GM21515 (cell line): Measurements from ENCODE around the gene MAN1C1.
"Not testable (repeated sequence)": the region's sequence is repeated elsewhere in the genome, so short reads cannot be mapped to it uniquely, and the experiment has no call there.

Experiments used
- ATAC-seq: cut with Tn5 transposase; IDR thresholded peaks from one replicate; pipeline ENCODE4 v1.9.1; 2021; ENCODE audit not compliant: unreplicated experiment

MAN1C1 gene

GRCh38 chr1:25654109-25654660 is 37.6 kb downstream of the MAN1C1 start:
- ATAC-seq = no peak

GRCh38 chr1:25657121-25657882 is 40.7 kb downstream of the MAN1C1 start:
- ATAC-seq = no peak

- no peak for ATAC-seq
These were observed 41.5 kb downstream of the MAN1C1 start for GRCh38 chr1:25657883-25658760.

DNA sequence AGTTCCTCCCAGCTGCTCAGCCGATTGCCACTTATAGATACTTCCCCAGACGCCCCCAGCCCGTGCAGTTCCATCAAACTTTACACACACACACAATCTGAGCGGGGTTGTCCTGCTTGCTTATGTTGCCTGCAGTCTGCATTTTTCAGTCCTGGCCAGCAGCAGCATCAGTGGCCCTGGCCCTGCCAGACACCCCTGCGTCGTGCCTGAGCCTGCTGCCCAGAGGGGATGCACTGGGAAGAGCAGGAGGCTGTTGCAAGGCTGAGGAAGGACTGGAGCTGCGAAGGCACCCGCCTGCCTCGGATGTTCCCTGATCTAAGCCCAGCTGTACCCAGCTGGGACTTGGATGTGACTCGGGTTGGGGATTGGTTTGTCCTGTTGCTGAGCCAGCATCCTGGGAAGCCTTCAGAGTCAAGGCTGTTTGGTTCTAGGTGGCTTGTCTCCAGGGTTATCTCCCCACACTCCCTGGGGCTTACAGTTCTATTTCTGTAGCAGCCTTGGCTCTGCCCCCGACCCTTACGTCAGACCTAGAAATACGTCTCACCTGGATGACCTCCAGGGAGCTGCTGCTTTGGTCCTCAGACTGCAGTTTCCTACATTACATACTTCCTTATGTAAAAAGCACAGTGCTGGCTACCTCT is 42.3 kb downstream of the MAN1C1 start:
- no peak for ATAC-seq

DNA sequence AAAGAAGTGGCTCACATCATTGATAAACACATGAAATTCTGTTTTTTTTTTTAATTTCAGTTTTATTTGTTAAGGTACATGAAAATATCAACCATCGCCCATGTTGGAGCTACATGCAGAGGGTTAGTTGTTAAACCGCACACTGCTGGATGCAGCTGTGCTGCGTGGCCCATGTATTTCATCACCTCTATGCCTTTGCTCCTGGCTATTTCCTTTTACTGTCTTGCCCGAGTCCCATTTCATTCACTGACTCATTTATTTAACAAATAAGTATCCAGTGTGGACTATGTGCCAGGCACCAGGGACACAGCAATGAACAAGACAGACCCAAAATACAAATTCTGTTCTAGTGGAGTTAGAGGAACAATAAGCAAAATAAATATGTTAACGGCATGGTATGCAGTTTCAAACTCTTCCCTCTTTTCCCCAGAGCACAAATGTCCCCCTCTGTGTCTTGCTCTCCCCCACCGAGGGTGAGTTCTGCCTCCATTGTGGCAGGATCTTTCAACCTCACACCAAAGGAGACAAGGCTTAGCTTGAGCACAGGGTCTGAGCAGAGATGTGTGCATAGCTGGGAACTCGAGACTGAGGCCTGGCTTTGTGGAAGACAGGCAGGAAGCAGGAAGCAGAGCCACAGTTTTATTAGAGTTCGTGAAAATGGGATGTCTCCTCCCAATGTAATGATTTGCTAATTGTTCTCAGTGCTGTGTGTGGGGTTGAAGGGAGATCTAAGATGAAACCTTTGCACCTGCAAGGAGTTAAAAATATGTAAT is 44.6 kb downstream of the MAN1C1 start:
- ATAC-seq = no peak

DNA sequence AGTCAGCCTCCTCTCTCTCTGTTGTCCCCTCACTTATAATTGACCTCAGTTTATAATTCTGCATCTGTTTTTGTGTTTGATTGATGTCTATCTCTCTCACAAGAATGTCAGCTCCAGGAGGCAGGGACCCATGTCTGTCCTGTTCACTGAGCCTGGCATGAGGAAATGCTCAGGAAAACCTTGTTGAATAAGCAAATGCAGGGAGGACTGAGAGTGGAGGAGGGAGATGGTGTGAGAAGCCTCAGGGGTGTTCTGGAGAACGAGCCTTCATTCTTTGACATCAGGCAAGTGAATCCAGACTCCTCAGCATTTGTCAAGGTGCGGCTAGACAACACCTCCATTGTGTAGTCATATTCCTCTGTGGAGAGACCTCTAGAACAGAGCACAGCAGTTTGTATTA is 45.5 kb downstream of the MAN1C1 start:
- ATAC-seq = no peak

- ATAC-seq = not testable (repeated sequence)
These were observed 46.4 kb downstream of the MAN1C1 start for GRCh38 chr1:25662959-25663358.

DNA sequence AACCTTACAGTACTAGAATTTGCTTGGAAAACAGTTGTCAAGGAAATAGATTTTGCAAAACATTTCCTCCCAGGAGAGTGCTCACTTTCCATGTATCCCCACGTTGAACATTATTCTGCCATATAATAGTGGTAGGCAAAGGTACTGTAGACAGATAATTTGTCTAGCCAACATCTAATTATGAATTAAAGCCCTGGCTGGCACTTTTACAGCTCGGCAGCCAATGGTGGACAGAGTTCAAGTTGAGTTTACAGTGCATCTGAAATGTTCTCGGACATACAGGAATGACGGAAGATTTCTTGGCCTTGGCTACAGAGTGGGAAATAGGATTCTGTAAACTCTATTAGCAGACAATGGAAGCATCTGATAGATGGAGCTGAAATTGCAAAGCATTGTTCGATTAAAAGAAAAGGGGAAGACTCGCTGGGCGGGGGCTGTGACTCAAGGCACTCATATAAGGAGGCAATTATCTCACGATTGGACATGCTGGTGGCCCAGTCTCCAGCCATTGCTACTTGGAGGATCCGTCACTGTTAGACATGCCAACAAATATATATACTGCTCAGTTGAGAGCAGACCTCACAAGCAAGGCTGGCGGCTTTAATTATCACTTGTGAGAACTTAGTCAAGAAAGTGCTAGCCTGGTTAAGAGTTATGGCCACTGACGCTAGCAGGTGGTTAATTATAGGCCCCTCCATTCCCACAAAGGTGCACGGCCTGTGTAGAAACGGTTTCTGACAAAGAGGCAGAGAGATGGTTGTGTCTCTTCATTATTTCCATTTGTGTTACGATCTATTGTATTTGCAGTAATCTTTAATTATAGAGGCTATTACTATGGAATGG is 48.0 kb downstream of the MAN1C1 start:
- ATAC-seq = no peak

DNA sequence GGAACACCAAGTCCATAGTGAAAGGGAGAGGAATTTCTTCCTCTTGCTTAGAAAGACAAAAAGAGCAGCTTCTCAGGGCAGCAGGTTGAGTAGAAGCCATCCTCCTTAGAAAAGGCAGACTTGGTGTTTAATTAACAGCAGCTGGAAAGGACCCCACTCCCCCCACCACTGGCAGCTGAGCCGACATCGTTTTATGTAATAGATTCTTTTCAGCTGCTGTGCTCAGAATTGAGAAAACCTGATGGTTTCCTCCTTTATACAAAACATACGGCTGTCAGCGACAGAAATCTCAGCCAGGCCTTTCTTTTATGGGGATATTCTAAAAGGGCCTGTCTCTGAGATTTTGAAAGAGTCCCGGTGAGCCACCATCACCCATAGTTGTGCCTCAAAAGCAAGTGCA is 49.9 kb downstream of the MAN1C1 start:
- ATAC-seq = no peak

- no peak for ATAC-seq
These were observed 52.5 kb downstream of the MAN1C1 start for GRCh38 chr1:25668931-25669573.

DNA sequence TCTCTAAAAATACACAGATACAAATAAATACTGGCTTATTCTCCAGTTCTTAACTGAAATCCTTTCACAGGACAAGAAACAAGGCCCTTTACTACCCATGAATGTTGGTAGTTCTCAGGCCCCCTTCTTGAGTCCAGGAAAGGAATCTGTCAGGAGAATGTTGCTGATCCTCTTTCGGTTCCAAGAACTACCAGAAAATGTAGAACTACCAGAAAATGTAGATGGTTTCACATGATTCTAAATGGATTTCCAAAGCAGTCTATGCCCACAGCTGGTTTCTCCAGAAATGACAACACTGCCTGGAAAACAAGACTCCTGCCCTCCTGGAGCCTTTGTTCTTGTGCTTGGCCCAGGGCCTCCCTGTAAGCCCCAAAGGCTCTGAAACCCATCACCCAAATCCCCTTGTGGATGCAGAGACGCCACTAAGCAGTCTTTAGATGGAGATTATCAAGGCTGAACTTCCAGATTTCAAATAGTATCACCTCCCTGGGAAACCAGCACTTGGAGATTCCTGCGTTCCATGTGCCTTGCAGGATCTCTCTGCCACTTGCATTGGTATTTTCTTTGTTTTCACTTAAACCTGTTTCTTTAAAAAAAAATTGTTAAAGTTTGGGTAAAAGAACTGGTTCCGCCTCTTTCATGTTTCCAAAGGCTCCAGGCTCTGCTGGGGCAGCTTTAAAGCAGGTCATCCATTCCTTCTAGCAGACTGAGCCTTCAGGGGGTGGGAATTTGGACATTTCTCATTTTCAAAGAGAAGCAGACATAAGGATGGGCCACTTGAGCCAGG is 53.4 kb downstream of the MAN1C1 start:
- ATAC-seq = no peak

DNA sequence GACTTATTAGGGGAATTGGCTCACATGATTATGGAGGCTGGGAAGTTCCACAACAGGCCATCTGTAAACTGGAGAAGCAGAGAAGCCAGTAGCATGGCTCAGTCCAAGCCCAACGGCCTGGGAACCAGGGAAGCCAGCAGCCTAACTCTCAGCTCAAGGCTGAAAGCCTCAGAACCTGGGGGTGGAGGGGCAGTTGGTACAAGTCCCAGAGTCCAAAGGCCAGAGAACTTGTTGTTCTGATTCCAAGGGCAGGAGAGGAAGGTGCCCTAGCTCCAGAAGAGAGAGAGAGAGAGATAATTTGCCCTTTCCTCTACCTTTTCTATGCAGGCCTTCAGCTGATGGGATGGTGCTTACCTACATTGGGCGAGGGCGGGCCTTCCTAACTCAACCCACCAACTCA is 55.3 kb downstream of the MAN1C1 start:
- ATAC-seq = no peak

DNA sequence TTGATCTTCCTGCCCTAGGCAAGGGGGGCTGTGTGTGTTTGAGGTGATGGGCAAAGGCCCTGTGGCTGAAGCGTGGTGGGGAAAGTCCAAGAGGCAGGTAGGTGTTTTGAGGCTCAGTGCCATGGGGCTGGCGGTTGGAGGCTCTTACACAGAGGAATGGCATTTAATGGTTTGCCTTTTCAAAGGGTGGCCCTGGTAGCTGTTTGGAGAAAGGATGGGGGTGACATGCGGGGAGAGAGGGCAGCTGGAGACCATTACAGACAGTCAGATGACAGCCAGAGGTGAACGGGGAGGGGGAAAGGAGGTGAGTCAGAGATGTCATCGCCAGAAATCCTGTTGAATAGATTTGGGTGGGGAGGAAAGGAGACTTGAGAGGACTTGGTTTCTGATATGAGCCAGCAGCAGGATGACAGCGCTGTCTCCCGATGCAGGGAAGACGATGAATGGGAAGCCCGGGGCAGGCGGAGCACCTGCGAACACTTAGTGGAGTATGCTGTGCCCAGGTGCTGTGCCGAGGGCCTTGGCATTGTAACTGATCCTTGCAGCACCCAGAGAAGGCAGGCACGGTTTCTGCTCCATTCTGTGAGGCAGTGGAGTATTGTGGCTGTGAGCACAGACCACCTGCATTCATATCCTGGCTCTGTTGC is 56.3 kb downstream of the MAN1C1 start:
- ATAC-seq = no peak

GRCh38 chr1:25673456-25673855 is 56.9 kb downstream of the MAN1C1 start:
- ATAC-seq = no peak

DNA sequence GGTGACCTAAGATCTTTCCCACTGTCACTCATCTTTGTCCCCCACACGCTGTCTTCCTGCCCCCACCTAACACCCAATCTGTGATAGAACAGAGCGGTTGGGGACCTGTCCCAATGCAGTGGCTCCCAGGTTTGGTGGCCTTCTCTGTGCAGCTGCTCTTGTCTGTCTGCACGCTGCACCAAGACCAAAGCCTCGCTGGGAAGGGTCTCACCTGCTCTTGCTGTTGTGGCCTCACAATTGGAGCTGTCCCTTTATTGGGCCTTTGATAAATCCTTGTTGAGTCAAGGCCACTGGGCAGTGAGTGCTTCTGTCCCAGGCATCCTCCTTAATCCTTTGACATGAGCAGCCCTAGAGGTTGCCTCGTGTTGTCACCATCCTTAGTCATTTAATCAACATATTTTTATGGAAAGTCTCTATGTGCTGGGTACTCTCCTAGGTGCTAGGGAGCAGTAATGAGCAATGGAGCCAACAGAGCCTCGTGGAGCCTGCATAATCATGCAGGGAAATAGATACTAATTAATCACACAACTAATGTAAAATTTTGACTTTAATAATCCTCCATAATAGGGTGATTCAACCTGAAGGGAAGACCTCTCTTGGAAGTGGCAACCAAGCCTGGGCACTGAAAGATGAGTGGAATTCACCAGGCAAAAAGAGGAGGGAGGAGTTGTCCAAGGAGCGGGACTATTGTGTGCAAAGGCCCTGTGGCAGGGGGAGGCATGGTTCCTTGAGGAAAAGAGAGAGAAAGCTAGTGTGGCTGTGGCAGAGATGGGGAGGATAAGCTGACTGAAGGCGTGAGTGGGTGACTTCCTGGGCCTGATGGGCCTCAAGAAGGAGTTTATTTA is 57.6 kb downstream of the MAN1C1 start:
- ATAC-seq = no peak

DNA sequence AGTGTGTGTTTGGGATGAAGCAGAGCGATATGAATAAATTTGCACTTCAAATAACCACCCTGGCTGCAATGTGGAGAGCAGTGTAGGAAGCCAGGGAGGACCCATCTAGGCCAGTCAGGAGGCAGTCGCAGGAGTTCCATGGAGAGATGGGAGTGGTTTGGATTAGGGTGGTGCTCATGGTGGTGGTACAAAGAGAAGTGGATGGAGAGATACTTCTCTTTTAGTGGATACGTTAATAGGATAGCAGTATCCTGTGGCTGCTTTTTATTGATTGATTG is 58.2 kb downstream of the MAN1C1 start:
- no peak for ATAC-seq

DNA sequence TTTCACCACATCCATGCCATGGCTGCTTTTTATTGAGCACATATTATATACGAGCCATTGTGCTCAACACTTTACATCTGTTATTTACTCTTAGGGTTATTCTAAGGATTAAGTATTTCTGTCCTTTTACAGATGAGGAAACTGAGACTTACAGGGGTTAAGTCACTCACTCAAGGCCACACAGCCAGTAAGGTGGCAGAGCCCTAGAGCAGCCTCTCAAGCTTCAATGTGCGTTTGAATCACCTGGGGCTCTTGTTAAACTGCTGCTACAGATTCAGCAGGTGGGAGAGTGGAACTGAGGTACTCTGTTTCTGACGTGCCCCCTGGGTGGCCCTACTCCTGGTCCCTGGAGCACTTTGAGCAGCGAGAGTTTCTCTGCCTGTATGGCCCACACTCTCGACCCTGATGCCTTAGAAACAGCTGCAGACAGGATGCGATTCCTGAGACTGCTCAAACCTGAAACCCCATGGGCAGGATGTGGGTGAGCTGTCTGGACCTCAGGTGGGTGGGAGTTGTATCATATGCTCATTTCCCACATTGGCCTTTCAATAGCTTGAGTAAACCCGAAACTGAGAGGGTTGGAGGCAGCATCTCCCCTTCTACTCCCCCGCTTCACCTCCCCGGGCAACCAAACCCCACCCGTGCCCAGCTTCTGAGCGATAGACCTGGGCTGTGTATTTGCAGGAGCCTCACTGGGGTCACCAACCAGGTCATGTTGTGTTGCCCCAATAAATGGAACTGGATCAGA is 59.3 kb downstream of the MAN1C1 start:
- peak; percentile 90 for ATAC-seq
